Stromal cell of bone marrow (primary cell): ENCODE results near the gene SRGAP1.
"Not testable (repeated sequence)": the region's sequence is repeated elsewhere in the genome, so short reads cannot be mapped to it uniquely, and the experiment has no call there.

Experiments
- DNase-seq: peaks from one replicate; pipeline ENCODE4 v3.0.0-alpha.2; 2012; ENCODE audit warnings: low read depth

Gene SRGAP1

DNA sequence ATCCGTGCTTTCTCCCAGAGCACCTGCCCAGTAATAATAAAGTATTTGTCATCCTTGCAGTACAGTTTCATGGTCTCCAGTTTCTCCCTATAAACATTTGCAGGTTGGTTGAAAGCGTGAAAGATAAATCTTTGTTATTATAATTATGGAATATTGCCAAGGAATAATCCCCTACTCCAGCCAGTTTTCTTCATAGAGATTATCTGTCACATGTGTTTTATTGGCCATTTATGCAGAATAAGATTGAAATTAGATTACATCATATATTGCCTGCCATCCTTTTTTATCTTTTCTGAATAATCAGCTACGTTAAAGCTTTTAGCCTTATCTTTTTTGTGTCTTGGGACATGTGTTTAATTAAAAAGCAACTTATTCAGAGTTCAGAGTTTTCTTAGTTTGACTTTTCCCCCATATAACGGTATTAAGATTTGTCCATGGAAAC lies 209.6 kb downstream of the SRGAP1 start:
- no peak for DNase-seq

DNA sequence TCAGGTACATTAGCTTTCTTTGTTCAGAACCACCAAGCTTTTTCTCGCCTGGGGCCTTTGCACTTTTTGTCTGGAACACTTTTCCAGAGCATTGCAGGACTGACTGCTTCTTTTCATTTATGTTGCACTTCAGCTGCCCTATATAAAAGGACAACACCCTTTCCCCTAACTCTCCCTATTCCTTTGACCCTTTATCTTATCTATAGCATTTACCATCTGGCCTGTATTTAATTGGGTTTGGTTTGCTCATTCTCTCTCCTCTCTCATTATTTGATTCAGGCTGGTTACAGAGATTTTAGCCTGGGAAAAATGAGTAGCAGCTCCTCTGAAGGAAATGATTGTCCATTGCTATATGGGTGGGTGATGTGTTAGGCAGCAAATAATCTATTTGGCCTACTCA lies 212.2 kb downstream of the SRGAP1 start:
- no peak for DNase-seq

DNA sequence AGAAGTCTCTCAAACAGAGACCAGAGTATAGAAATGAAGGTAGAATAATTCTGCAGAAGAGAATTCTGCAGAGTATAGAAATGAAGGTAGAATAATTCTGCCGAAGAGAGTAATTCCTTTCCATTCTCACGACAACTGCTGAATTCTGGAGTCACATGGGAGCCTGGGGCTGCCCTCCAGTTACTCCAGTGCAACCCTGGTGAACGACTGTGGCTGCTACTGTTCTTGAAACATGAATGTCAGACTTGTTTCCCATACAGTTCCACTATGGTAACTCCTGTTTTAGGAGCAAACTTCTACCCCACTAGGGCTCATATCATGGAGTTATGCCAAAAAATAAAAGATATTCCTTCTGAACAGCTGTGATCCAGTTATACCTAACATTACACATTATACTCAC lies 213.2 kb downstream of the SRGAP1 start:
- DNase-seq = no peak

DNA sequence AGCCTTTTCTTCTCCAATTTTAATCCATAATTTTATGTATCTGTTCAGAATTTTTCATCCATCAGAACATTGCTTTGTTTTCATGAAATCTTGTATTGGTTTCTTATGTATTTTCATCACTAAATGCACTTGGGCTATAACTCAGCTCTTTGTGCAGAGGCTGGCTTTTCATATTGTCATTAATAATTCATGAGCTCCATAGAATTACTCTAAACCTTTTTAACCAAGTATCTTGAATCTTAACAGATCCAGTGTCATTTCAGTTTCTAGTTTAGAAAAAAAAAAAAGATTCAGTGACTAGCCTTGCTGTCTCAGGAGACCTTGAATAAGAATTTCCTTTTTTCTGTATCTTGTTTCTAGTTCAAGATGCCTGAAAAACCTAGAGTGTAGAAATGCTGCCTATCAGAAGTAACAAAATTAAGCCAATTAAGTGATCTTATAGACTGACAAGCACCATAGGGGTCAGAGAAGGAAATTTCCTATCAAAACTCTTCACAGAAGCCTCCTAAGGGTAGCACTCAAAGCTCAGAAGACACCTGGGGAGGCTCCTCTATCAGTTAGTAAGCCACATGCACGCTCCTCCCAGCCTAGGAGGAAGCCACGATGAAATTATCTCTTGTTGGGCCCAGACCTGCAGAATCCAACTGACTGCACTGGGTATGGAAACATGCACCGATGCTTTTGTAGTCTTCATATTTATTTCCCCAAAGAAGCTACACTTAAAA lies 214.2 kb downstream of the SRGAP1 start:
- no peak for DNase-seq

DNA sequence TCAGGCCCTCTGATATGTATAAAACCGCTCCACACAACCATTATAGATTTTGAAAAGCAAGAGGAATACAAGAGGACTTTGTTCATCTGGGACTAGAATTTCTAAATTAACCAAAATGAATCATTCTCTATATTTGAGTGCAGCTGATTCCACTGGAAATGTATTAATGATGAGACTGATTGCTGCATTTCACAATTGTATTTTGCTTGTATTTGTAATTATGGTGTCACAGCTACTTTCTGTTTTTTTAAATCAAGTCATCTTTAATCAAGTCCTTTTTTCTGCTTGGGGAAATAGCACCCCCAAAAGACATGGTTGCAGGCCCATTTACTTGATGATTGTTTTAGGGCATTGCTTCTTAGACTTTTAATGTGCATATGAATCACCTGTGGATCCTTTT lies 215.2 kb downstream of the SRGAP1 start:
- no peak for DNase-seq

DNA sequence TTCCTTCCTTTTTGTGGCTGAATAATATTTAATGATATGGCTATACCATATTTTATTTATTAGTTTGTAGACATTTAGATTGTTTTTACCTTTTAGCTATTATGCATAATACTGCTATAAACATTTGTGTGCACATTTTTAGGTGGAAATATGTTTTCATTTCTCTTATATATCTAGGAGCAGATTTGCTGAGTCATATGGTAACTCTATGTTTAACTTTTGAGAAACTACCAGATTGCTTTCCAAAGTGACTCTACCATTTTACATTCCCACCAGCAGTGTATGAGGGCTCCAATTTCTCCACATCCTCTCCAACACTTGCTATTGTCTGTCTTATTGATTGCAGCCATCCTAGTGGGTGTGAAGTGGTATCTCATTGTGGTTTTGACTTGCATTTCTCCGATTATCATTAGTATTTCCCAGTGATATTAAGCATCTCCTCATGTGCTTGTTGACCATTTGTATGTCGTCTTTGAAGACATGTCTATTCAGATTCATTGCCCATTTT lies 217.4 kb downstream of the SRGAP1 start:
- DNase-seq = no peak

DNA sequence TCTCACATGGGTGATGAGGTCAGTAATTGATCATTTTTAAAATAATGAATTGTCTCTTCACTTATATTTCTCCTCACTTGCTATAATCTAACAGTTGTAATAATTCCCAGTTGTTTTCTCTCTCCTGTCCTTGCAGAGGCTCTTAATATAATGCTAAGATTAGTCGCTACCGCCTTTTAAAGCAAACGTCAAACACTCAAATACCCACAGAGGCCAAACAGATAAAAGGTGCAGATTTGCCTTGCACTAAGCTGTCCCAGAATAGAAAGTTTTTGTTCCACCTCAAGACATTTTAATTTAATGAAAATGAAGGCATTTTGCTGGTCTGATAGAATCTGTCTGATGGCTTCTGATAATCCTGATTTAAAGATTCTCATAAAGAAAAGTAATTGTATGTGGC lies 218.6 kb downstream of the SRGAP1 start:
- no peak for DNase-seq

DNA sequence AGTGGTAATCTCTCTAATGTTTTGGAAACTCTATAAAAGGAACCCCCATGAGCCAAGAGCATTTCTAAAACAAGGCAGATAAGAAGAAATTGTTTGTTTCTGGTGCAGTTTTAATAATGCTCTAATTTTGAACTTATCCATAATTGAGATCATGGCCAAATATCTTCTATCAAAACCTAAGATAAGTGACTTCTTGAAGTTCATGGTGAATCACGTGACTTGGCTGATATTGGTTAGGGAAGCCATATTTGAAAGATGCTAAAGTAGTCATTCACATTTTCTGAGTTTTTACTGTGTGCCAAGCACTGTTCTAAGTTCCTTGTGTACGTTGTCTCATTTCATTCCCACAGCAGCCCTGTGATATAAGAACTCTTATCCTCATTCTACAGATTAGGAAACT lies 219.7 kb downstream of the SRGAP1 start:
- DNase-seq = no peak

DNA sequence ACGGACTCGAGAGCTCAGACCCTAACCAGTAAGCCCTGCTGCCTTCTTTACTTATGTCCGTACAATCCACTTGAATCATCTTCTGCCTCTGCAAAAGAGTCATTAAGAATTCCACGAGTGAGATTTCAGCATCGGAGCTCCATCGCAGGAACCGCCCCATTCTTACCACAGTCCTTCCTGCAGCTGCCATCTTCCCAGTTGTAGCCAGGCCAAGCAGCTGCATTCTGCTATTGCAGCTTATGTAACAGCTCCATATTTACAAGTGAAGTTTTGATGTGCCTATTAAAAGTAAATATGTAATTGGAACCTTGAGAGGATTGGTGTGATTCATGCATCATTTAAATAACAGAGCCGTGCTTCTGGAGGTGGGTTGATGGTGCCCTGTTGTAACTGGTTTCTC lies 220.2 kb downstream of the SRGAP1 start:
- no peak for DNase-seq

DNA sequence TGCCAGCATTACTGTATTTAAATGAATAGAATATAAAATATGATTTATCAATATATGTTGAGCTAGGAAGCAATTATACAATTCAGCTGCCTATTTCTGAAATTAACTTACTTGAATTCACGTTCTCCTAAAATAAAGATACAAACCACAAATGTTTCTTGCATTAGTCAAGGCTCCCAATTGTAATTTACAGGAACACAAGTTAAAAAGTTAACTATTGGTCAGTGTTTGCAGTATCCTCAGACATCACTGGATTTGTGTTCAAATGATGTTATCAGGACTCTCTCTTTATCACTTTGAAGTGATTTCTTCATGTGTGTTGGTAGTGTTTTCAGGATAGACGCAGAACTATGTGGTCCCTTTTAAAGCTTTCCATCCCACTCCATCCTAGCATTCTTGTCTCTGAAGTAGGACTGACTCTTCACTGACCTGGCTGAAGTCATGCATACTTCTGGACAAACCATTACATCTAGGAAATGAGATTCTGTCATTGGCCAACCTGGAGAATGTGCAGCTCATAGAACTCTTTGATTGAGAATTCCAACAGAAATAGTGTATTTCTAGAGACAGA lies 221.5 kb downstream of the SRGAP1 start:
- no peak for DNase-seq

DNA sequence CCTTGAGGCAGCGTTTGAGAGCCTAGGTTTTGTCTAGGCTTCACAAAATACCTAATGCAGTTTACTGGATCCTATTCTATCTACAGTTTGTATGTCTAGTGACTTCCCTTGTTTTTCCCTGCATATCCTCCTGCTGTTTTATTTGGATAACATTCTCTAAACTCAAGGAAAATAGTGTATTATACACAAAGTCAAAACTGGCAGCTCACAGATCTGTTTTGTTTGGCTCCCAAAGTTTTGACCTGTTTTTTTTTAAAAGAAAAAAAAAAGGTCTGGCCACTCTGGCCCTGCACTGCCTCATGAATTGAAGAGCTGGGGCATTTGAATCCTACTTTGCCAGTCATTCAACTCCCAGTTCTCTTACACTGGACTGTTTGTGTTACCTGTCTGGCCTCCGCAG lies 222.3 kb downstream of the SRGAP1 start:
- no peak for DNase-seq

DNA sequence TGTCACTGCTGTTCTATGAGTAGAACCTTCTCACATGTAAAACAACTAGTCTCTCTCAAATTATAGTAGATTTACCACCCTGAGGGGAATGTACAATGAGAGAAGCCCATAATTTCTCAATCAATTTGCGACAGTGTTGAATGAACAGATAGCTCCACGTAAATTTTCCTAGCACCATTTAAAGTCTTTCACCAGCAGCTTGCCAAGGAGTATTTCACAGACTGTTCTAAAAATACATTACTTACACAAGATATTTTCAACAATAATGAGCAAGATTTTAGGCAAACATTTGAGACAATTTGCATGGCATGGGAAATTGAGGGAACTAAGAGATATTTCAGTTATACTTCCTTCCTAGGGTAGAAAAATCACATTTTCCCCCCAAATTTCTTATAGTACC lies 226.0 kb downstream of the SRGAP1 start:
- DNase-seq = no peak

DNA sequence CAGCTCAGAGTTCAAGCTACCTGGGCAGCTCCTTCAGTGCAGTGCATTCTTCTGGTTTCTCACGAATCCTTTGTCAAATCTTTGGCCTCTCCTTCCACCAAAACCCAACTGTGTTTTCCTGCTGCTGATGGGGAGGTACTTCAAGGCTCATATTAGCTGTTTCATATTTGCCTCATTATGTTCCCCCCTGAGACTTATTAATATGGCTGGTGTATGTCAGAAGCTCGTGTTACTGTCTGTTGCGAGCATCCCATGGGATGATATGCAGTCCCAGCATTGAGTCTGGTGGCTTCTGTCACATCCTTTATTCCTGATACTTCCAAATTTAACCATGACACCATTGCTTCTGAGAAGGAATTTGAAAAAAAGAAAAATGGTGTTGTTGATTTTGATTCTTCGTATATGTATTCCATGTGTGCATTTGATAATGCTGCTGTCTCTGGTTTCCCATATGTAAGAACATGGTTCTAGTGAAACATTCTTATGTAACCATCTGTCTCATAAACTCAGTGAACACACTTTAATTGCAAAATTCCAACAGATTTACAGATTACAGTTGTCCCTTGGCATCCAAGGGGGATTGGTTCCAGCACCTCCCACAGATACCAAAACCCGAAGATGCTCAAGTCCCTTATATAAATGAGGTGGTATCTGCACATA lies 228.5 kb downstream of the SRGAP1 start:
- no peak for DNase-seq

DNA sequence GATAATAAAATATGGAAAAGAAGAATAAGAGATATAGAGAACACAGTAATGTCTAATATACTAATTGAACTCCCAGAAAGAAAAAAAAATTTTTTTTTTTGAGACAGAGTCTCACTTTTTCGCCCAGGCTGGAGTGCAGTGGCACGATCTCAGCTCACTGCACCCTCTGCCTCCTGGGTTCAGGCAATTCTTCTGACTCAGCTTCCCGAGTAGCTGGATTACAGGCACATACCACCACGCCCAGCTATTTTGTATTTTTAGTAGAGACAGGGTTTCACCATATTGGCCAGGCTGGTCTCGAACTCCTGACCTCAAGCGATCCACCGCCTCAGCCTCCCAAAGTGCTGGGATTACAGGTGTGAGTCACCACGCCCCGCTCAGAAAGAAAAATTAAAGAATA lies 232.1 kb downstream of the SRGAP1 start:
- DNase-seq = not testable (repeated sequence)

DNA sequence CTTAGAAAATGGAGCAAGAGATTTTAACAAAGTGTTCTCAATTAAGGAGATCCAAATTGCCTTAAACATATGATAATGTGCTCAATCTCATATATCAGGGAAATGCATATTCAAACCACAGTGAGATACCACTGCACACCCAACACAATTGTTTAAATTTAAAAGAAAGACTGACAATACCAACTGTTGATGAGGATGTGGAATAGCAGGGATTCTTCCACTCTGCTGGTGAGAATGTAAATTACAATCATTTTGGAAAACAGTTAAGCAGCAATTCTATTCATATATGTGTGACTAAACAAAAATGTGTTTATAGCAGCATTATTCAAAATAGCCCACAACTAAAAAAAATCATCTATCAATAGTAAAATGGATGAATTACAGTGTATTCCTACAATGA lies 233.4 kb downstream of the SRGAP1 start:
- no peak for DNase-seq

DNA sequence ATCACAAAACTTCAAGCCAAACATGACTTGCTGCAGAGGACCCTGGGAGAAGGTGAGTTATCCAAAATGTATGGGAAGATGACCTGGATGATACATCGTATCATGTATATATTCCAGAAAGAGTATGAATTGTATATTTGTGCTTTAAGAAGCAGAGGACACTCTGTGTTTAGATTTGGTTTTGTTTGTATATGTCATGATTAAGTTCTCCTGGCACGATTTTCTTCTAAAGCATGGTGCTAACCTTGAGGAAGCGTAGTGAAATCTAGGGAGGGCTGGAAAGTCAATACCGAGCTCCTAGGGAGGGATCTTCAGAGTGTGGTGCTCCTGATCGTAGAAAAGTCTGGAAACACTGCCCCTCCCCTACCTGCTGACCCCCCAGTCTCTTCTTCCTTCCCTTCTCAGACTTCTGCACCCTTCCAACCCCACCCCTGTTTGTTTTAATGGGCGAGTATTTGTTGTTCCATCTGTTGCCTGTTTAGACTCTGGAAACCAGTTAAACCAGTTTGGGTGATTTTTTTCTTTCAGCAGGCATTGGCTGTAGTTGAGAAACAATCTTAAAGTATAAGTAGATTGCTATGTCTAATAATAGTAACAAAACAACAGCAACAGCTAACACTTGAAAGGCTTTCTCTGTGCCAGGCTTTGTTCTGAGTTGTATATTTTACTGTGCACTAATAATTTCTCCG lies 236.0 kb downstream of the SRGAP1 start:
- DNase-seq = no peak

DNA sequence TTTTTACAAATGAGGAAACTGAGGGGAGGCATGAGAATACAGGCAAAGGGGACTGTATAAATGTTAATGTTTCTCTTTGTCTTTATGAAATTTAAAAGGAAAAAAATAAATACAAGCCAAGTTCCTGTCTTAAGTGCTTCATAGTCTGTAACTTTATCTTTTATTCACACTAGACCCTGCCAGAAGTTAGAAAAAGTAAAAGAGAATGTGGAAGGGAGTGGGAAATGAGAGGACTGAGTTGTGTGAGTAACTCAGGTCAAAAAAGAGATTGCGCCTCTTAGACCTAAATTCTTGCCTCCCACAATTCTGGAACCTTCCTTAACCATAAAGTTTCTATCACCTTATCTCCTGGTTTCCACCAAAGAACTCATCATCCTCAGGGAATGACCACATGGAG lies 236.5 kb downstream of the SRGAP1 start:
- no peak for DNase-seq

DNA sequence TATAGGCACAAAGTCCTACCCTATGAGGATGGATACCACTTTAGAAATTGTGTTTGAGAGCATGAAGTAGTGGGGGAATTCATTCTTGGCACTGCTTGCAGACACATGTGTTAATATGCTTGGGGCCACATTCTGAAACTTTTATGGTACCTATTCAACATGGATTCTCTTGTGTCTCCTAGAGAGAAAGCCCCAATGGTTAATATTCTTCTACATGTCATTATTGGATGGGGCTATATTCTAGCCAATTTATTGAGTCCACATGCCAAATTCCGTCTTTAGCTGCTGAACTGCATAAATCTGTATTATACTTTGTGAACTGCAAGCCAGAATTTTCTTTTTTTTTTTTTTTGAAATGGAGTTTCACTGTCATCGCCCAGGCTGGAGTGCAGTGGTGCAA lies 237.6 kb downstream of the SRGAP1 start:
- DNase-seq = no peak

DNA sequence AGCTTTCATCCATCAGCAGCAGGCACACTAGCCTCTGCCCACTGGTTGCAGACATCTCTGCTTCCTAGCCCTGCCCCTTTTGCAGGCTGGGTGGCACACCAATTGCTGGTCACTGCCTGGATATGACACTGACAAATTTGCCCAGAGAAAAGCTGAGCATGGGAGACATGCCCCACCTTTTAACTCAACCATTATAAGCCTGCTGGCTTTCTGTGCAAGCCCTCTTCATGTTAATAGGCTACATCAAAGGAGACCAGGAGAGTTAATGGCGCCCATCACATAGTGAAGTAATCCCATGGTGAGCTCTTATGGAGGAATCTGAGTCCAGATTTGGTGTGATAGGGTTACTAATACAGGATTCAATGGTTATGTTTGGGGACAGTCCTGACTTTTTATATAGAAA lies 238.4 kb downstream of the SRGAP1 start:
- DNase-seq = no peak

DNA sequence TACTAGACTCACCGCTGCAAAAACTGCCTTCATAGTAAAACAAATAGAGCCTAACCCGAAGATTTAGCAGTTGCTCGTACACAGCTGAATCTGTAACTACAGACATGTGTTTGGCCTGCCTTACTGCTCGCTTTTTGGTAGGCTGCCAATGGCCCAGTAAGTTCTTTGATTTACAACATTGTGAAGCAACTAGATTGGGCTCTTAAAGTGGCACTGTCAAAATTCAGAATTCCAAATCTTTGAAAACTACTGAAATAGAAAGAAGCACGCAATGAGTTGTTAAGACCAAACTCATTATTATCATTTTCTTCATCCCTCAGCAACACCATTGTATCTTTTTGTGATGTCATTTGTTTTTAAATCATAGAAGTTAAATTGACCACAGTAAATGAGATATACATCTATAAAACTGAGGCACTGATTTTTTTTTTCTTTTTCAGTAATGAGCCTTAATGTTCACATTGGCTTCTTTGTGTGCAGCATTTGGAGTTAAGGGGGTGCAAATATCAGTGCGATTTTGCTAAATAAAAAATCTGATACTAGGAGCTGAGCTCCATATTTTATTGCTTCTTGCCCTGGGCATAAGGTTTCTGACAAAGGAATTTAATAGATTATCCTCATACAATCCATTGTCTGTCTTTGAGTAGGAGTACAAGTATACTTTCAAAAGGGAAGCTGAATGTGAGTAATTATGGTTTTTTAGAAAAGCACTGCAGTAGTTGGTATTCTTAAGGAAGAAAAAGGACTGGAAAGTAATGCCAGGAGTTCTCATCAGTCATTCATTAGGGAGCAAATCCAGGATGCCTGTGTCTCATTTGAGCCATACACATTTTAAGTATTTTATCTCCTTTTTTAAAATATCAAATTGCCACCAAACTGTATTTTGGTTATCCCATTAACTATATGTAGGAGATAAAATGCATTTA lies 239.0 kb downstream of the SRGAP1 start:
- DNase-seq = peak; percentile 92

DNA sequence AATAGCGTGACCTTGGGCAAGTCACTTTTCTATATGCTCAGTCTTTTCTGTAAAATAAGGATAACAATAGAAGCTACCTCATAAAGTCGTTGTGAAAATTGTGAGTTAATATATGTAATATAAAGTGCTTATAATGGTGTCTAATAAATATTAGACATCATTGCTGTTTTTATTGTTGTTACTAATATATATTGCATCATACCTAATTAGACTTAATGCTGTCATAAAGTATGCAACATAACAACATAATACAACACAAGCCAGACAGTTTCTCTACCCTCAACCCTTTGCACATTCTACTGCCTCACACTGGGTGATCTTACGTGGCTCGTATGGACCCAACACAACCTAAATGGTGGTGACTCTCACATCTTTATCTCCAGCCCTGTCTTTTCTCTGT lies 240.7 kb downstream of the SRGAP1 start:
- no peak for DNase-seq

DNA sequence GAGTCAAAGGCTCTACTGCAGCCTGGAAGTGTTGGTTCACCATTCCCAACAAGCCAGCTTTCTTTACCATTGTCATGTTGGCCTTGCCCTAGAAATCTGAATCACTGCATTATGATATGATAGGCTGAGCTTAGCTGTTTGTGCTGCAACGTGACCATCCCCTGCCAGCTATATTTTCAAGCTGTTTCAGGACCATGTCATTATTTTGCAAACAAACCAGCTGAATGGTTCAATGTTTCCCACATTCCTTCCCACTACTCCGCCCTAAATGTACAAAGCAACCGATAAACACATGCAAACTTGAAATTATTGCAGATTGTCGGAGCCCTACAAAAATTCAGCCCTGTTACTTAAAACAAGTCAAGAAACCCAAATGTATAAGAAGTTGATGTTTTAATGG lies 241.5 kb downstream of the SRGAP1 start:
- no peak for DNase-seq
